Endothelial cell of umbilical vein (primary cell): Measurements from ENCODE around the gene STK32C. TPM values are rescaled to one million over a fixed set of nuclear protein-coding genes. Genes with fewer than 3 reads are reported as not detected.

Source experiments
- BruUV-seq: library from RNA; stranded (reverse); fragments of 400-500 nt; replicated peaks from 2 replicates; lab custom pipeline; 2021; lab: Mats Ljungman, UMichigan
- CTCF ChIA-PET: fragments of 300-600, 350-600 bp; sonication (Branson Sonifier 250); formaldehyde crosslinking; loops from one replicate; lab custom pipeline; 2021; ENCODE audit warnings: antibody characterized with exemption, inconsistent platforms; lab: Charles Lee
- POLR2A ChIA-PET: fragments of 300-600, 350-600 bp; sonication (Branson Sonifier 250); formaldehyde crosslinking; loops from one replicate; lab custom pipeline; 2021; ENCODE audit warnings: antibody characterized with exemption, inconsistent platforms; lab: Charles Lee
- DNase-seq: peaks from one replicate; pipeline ENCODE4 v3.0.0-alpha.2; 2011; ENCODE audit warnings: low read depth, low spot score
- FAIRE-seq: peaks from 2 replicates; lab custom pipeline; 2011; peaks lifted over from hg19 to GRCh38; lab: Jason Lieb, UNC
- H2AFZ ChIP-seq: 2 replicates; pipeline ENCODE4 v1.6.0; 2012; ENCODE audit warnings: low read depth, low read length, control low read depth, inconsistent platforms
- H3K27ac ChIP-seq: 2 replicates; pipeline ENCODE4 v1.5.1; 2011; ENCODE audit warnings: low read depth, mild to moderate bottlenecking, control low read depth, low read length, moderate library complexity; ENCODE audit not compliant: insufficient read depth
- H3K27me3 ChIP-seq, 2 experiments: 2 replicates each; pipeline versions ENCODE4 v1.6.0 to v1.6.1; 2011; ENCODE audit warnings: low read length in 2 of 2, mixed read lengths in 1 of 2; ENCODE audit not compliant: control insufficient read depth in 2 of 2, insufficient read depth in 2 of 2
- H3K36me3 ChIP-seq, 2 experiments: 2 replicates in 1 of 2; 3 replicates in 1 of 2; pipeline ENCODE4 v1.5.1; 2011; ENCODE audit warnings: low read length in 2 of 2, mild to moderate bottlenecking in 1 of 2, moderate library complexity in 1 of 2; ENCODE audit not compliant: control insufficient read depth in 2 of 2, insufficient read depth in 2 of 2; ENCODE audit errors: extremely low read depth in 1 of 2
- H3K4me1 ChIP-seq: 3 replicates; pipeline ENCODE4 v1.5.1; 2011; ENCODE audit warnings: mild to moderate bottlenecking, low read length; ENCODE audit not compliant: control insufficient read depth, insufficient read depth; ENCODE audit errors: extremely low read depth
- H3K4me2 ChIP-seq: 2 replicates; pipeline ENCODE4 v1.6.1; 2011; ENCODE audit warnings: low read length, control low read depth, mixed read lengths; ENCODE audit not compliant: insufficient read depth
- H3K4me3 ChIP-seq, 3 experiments: fragments of 200-600 bp in 1 of 3; sonication (generic), shearing (Covaris generic) in 1 of 3; replicated peaks in 1 of 3; 2 replicates each; pipeline ENCODE4 v1.5.1; 2011 to 2016; ENCODE audit warnings: control low read depth in 3 of 3, low read length in 3 of 3, mild to moderate bottlenecking in 2 of 3, inconsistent platforms in 1 of 3, low read depth in 1 of 3, moderate library complexity in 1 of 3; ENCODE audit not compliant: insufficient read depth in 1 of 3
- H3K79me2 ChIP-seq: 2 replicates; pipeline ENCODE4 v1.6.0; 2012; ENCODE audit warnings: low read length, inconsistent platforms; ENCODE audit not compliant: control insufficient read depth, insufficient read depth
- H3K9ac ChIP-seq: replicated peaks from 2 replicates; pipeline ENCODE3; 2011; ENCODE audit warnings: low read length, control low read depth; ENCODE audit not compliant: insufficient read depth; ENCODE audit errors: extremely low read depth
- H3K9me1 ChIP-seq: replicated peaks from 3 replicates; pipeline ENCODE4 v1.6.0; 2011; ENCODE audit warnings: mild to moderate bottlenecking, low read length; ENCODE audit not compliant: control insufficient read depth, insufficient read depth; ENCODE audit errors: extremely low read depth
- H3K9me3 ChIP-seq: replicated peaks from 2 replicates; pipeline ENCODE4 v1.5.1; 2012; ENCODE audit warnings: low read length, inconsistent platforms; ENCODE audit not compliant: control insufficient read depth, insufficient read depth
- H4K20me1 ChIP-seq: replicated peaks from 2 replicates; pipeline ENCODE3; 2011; ENCODE audit warnings: mild to moderate bottlenecking, low read length; ENCODE audit not compliant: control insufficient read depth, insufficient read depth; ENCODE audit errors: extremely low read depth
- EZH2 ChIP-seq: IDR thresholded peaks from 2 replicates; pipeline ENCODE4 v1.6.1; 2012; ENCODE audit warnings: borderline replicate concordance, low read depth, mild to moderate bottlenecking, moderate library complexity, low read length, inconsistent platforms; ENCODE audit not compliant: severe bottlenecking
- FOS ChIP-seq: IDR thresholded peaks from 2 replicates; pipeline ENCODE4 v1.6.1; 2011; ENCODE audit warnings: mild to moderate bottlenecking, low read length, moderate library complexity, borderline replicate concordance; ENCODE audit not compliant: insufficient read depth
- GATA2 ChIP-seq: IDR thresholded peaks from 2 replicates; pipeline ENCODE4 v1.7.0; 2011; ENCODE audit warnings: low read depth, mild to moderate bottlenecking, moderate library complexity, mixed read lengths, low read length; ENCODE audit not compliant: insufficient read length, insufficient read depth
- JUN ChIP-seq: IDR thresholded peaks from 2 replicates; pipeline ENCODE4 v1.6.1; 2011; ENCODE audit warnings: borderline replicate concordance, low read depth; ENCODE audit not compliant: insufficient read length, insufficient read depth
- MYC ChIP-seq: IDR thresholded peaks from one replicate; pipeline ENCODE4 v1.6.1; 2011; ENCODE audit warnings: mild to moderate bottlenecking, low read depth, low read length
- POLR2A ChIP-seq: IDR thresholded peaks from 2 replicates; pipeline ENCODE4 v1.6.1; 2012; ENCODE audit warnings: low read depth, mild to moderate bottlenecking, control low read depth, low read length
- POLR2AphosphoS5 ChIP-seq: IDR thresholded peaks from 2 replicates; pipeline ENCODE4 v1.6.1; 2012; ENCODE audit warnings: low read depth, mild to moderate bottlenecking, control low read depth, low read length, moderate library complexity; ENCODE audit not compliant: insufficient read depth
- dilution Hi-C: fragments of 300-500 bp; cut with MboI; formaldehyde crosslinking; loops from one replicate; pipeline ENCODE4 v1.15.0; 2019; ENCODE audit warnings: low sequenced_read_pairs; ENCODE audit not compliant: extremely low pct_ligation_motif_present
- intact Hi-C: fragments of 100-400 bp; cut with micrococcal nuclease; formaldehyde crosslinking; loops from one replicate; pipeline ENCODE4 v1.10.0; 2022
- polyA plus RNA-seq, 4 experiments: library from polyadenylated mRNA; depleted of rRNA in 3 of 4; stranded (reverse) in 3 of 4; unstranded in 1 of 4; fragments of >200 nt; gene quantifications; 2 replicates each; pipeline versions ENCODE4 v1.2.1 to v1.2.3, GENCODE V29; 2011 to 2012; ENCODE audit warnings: missing spikeins in 1 of 4
- total RNA-seq: library from RNA; stranded (reverse); gene quantifications from 2 replicates; pipeline ENCODE4 v1.2.3, GENCODE V29; 2021
- TF ChIP-seq, protein P1 (sequence below): IDR thresholded peaks from 2 replicates; pipeline ENCODE4 v1.6.1; 2011; ENCODE audit not compliant: insufficient read depth, insufficient read length
- TF ChIP-seq, protein P2 (sequence below), 2 donors: IDR thresholded peaks; 1 replicate in 1 of 2; 2 replicates in 1 of 2; pipeline ENCODE4 v1.5.1; 2011; ENCODE audit warnings: low read length in 2 of 2, mild to moderate bottlenecking in 2 of 2, moderate library complexity in 2 of 2, control low read depth in 1 of 2, inconsistent platforms in 1 of 2, low read depth in 1 of 2; ENCODE audit not compliant: insufficient read depth in 1 of 2; ENCODE audit errors: extremely low read depth in 1 of 2

STK32C gene
- total and polyA plus RNA-seq, 2 donors (not counting 3 experiments of a cell fraction or from before 2014, with no cell fraction given), result 5.4 to 14.1 TPM

DNA sequence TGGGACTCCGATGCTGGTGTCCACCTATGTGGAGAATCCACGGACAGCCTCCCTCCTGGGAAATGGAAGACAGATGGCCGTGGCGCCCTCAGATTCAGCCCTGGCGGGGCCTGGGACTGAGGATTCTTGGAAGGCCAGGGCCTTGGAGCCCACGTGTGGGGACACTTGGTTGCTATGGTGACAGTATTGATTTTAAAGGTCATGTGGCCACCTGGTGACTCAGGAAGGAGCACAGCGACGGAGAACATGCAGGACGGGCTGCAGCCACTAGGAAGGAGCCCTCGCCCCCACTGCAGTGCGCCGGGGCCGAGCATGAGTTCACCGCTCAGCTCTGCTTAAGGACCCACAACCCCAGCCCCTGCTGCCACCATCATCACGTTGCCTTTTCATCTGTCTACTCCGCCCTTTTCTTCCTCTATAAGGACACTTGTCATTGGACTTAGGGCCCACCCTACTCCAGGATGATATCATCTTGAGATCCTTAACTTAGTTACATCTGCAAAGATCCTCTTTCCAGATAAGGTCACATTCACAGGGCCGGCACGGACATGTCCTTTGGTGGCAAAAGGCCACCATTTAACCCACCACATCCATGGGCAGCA, 3.7 kb upstream of the STK32C start:
- ChIA-PET POLR2A (no interaction called here), CTCF (no interaction called here)
- TF ChIP-seq GATA2, result no peak
- Histone ChIP-seq H3K9me3 (no peaks in the 10 kb centered on the region), H3K27me3 (peaks cover 4 to 9% of the 10 kb centered on the region in 2 experiments), H3K9me1 (no peaks in the 10 kb centered on the region), H3K79me2 (no peaks in the 10 kb centered on the region), H3K27ac (no peak overlapping the region), H3K4me1 (no peaks in the 10 kb centered on the region), H3K36me3 (no peaks in the 10 kb centered on the region), H2AFZ (no peak overlapping the region), H4K20me1 (no peaks in the 10 kb centered on the region), H3K4me3 (no peak overlapping the region), H3K9ac (no peak overlapping the region), H3K4me2 (no peak overlapping the region)
- FAIRE-seq (no peak), DNase-seq (no peak)
- dilution Hi-C loops, result no loop called here
- no TSS peak for BruUV-seq
- intact Hi-C loops, result no loop called here

DNA sequence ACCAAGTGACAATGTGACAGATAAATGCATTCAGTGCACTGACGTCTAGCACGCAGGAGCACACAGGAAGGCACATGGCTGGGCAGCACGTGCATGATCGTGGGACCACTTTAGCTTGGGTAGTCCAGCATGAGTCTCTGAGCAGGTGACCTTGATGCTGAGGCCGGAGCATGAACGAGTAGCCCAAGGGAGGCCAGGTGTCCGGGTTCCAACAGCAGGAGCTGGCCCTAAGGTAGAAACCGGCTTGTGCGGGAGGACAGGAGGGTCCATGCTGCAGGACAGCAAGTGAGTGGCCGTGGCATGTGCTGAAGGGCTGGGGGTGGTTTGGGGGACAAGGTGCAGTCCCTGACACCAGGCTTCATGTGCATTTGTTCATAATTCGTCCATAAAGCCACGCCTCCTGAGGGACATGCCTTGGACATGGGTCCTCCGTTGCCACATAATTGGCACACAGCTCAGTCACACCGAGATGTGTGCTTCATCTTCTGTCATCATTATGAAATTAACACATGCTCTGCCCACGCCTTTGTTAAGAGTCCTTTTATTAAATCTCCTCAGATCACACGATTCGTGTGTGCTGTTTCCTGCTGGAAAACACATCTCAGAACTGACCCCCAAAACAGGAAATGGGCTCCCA, 3.1 kb upstream of the STK32C start:
- Histone ChIP-seq H3K27ac (no peak overlapping the region), H3K4me1 (no peaks in the 10 kb centered on the region), H3K9me1 (no peaks in the 10 kb centered on the region), H3K27me3 (peaks cover 8 to 9% of the 10 kb centered on the region in 2 experiments), H3K36me3 (no peaks in the 10 kb centered on the region), H4K20me1 (no peaks in the 10 kb centered on the region), H3K9me3 (no peaks in the 10 kb centered on the region), H3K9ac (no peak overlapping the region), H3K4me3 (no peak overlapping the region), H2AFZ (no peak overlapping the region), H3K4me2 (no peak overlapping the region), H3K79me2 (no peaks in the 10 kb centered on the region)
- no TSS peak for BruUV-seq
- no peak for TF ChIP-seq GATA2
- no peak for TF ChIP-seq MYC
- TF ChIP-seq POLR2A, result no peak
- TF ChIP-seq POLR2AphosphoS5, result no peak
- TF ChIP-seq FOS, result no peak
- no peak for TF ChIP-seq JUN
- TF ChIP-seq, protein P1, sequence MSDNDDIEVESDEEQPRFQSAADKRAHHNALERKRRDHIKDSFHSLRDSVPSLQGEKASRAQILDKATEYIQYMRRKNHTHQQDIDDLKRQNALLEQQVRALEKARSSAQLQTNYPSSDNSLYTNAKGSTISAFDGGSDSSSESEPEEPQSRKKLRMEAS, result no peak
- TF ChIP-seq, protein P2, sequence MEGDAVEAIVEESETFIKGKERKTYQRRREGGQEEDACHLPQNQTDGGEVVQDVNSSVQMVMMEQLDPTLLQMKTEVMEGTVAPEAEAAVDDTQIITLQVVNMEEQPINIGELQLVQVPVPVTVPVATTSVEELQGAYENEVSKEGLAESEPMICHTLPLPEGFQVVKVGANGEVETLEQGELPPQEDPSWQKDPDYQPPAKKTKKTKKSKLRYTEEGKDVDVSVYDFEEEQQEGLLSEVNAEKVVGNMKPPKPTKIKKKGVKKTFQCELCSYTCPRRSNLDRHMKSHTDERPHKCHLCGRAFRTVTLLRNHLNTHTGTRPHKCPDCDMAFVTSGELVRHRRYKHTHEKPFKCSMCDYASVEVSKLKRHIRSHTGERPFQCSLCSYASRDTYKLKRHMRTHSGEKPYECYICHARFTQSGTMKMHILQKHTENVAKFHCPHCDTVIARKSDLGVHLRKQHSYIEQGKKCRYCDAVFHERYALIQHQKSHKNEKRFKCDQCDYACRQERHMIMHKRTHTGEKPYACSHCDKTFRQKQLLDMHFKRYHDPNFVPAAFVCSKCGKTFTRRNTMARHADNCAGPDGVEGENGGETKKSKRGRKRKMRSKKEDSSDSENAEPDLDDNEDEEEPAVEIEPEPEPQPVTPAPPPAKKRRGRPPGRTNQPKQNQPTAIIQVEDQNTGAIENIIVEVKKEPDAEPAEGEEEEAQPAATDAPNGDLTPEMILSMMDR (IDR thresholded peaks at IDR 0.05; ENCODE audit: extremely low read depth in 1 of 2, insufficient read depth in 1 of 2, low read depth in 1 of 2, low read length in 2 of 2), result no peak
- TF ChIP-seq EZH2, result no peak
- CTCF ChIA-PET, result no interaction called here
- intact Hi-C loops (no loop called here), dilution Hi-C loops (no loop called here)
- no peak for DNase-seq
- FAIRE-seq, result no peak
- POLR2A ChIA-PET, result no interaction called here
